ENCODE measurements around the gene TLCD5.

DNA sequence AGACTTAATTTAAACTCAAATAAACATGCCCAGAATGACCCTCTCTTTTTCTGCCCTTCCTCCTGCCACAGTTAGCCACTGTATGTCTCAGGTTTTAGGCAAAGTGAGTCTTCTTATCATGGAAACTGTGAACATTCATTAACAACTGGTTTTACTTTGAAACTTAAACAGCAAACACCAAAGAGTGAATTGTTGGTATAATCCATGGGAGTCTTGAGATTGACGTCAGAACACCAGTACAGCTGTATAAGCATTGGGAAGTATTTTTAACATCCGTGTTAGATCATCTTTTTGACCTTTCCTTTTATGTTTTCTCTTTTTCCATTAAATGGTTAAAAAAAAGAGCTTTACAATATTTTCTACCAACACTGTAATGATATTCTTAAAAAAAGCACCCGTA lies 50.0 kb downstream of the TLCD5 start:
- TF ChIP-seq, protein P1, sequence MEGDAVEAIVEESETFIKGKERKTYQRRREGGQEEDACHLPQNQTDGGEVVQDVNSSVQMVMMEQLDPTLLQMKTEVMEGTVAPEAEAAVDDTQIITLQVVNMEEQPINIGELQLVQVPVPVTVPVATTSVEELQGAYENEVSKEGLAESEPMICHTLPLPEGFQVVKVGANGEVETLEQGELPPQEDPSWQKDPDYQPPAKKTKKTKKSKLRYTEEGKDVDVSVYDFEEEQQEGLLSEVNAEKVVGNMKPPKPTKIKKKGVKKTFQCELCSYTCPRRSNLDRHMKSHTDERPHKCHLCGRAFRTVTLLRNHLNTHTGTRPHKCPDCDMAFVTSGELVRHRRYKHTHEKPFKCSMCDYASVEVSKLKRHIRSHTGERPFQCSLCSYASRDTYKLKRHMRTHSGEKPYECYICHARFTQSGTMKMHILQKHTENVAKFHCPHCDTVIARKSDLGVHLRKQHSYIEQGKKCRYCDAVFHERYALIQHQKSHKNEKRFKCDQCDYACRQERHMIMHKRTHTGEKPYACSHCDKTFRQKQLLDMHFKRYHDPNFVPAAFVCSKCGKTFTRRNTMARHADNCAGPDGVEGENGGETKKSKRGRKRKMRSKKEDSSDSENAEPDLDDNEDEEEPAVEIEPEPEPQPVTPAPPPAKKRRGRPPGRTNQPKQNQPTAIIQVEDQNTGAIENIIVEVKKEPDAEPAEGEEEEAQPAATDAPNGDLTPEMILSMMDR (IDR thresholded peaks at IDR 0.05 in 4 of 5, conservative IDR thresholded peaks at IDR 0.05 in 1 of 5), result no peak
- TF ChIP-seq POLR2A (IDR thresholded peaks at IDR 0.05), result no peak
